Tibial nerve (tissue), 4 donors: Measurements from ENCODE around the gene GRIN2C.

Experiments
- EP300 ChIP-seq, 2 donors: sonication (generic); formaldehyde crosslinking; IDR thresholded peaks; one replicate each; pipeline ENCODE4 v1.6.1; 2017; ENCODE audit warnings: antibody characterized with exemption in 2 of 2, mild to moderate bottlenecking in 1 of 2
- POLR2A ChIP-seq, 2 donors: fragments of 450-650 bp; IDR thresholded peaks; one replicate each; pipeline ENCODE4 v1.6.1; 2017; ENCODE audit warnings: antibody characterized with exemption in 2 of 2, mild to moderate bottlenecking in 2 of 2, moderate library complexity in 2 of 2
- TF ChIP-seq, protein P1 (sequence below), 5 experiments: fragments of 200-600 bp in 3 of 5; fragments of 450-650 bp in 2 of 5; sonication (generic) in 3 of 5; IDR thresholded peaks; one replicate each; pipeline ENCODE4 v1.5.1; 2016 to 2019; ENCODE audit warnings: antibody characterized with exemption in 5 of 5, mild to moderate bottlenecking in 3 of 5, moderate library complexity in 2 of 5

GRCh38 chr17:74853048-74853397 lies 6.7 kb downstream of the GRIN2C start:
- TF ChIP-seq POLR2A (IDR thresholded peaks at IDR 0.05) (no peak), EP300 (IDR thresholded peaks at IDR 0.05) (no peak)
- TF ChIP-seq, protein P1, sequence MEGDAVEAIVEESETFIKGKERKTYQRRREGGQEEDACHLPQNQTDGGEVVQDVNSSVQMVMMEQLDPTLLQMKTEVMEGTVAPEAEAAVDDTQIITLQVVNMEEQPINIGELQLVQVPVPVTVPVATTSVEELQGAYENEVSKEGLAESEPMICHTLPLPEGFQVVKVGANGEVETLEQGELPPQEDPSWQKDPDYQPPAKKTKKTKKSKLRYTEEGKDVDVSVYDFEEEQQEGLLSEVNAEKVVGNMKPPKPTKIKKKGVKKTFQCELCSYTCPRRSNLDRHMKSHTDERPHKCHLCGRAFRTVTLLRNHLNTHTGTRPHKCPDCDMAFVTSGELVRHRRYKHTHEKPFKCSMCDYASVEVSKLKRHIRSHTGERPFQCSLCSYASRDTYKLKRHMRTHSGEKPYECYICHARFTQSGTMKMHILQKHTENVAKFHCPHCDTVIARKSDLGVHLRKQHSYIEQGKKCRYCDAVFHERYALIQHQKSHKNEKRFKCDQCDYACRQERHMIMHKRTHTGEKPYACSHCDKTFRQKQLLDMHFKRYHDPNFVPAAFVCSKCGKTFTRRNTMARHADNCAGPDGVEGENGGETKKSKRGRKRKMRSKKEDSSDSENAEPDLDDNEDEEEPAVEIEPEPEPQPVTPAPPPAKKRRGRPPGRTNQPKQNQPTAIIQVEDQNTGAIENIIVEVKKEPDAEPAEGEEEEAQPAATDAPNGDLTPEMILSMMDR (IDR thresholded peaks at IDR 0.05) = no peak
